ENCODE results near the gene NCOA7.
"Not testable (repeated sequence)": the region's sequence is repeated elsewhere in the genome, so short reads cannot be mapped to it uniquely, and the experiment has no call there.

The NCOA7 gene

DNA sequence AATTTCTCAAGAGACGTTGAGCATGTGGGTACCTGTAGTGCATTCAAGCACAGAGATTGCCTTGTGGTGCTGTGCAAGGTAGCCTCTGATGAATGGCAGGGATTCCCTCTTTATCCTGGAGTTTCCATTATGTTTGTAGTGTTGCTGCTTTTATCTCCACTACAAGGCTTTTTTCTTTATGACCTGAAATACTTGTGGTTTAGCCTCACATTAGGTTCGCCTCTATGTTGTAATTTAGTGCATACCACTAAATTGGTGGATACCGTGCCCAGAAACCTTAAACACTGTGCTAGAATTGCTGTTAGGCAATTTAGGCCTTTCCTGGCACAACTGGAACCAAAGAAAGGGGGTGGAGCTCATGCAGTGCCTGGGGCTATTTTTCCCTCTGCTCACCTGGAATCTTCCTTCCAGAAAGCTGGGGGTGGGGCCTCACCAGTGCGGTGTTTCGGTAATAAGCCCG lies 76.8 kb downstream of the NCOA7 start:
- DNase-seq (ENCODE audit: low read depth in 2 of 2): no peak

DNA sequence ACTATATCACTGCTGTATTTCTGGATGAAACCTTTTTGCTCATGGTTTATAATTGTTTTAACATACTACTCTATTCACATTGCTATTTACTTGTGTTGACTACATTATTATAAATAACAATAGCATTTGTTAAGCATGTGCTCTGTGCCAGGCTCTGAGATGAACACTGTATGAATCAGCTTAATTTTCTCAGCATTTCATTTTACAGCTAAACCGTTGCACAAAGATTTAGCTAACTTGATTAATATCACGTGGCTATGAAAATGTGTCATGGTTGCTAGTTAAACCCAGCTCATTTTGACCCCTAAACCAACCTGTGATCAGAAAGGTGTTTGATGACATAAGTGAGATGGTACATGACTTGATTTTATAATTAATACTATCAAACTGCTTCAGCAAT lies 77.5 kb downstream of the NCOA7 start:
- no peak for DNase-seq (ENCODE audit: low read depth in 2 of 2)

DNA sequence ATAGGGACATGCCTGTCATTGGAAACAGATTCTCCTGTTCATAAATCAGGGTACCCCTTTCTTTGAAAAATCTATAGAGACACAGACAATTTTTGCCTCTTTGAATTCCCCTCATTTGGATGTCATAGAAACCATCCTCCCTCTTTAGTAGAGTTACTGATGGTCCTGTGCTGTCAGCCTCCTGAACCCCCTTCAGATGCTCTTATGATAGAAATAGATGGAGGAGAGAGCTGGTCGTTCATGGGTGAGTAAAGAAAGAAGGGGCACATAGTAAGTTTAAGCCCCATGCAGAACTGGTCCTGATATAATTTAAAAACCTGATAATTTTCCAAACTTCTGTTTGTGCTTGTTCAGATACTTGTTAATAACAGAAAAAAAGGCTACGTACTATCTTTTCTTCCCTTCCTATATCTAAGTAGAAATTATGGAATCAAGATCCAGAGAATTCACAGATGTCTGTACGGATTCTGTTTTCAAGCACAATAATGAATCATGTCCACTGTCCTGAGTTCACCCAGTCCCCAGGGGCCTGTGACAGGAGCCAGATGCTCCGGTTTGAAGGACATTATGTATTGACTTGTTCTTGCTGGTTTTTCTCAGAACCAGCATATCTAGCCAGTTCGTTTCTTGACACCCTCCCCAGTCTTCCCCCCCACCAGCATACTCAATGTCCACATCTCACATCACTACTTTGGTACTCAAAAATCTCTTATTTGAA lies 78.1 kb downstream of the NCOA7 start:
- DNase-seq (ENCODE audit: low read depth in 2 of 2): no peak

DNA sequence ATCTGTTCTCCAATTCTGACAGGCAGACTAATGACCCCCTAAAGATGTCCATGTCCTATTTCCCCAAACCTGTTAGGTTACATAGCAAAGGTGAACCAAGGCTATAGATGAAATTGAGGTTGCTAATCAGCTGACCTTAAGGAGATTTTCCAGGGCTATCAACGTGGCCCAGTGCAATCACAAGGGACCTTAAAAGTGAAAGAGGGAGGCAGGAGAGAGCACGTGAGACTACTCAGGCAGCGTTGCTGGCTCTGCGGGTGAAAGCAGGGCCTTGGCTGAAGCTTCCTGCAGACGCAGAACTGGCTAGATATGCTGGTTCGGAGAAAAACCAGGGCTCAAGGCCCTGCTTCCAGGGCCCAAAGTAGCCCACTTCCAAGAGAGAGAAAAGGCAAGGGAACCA lies 78.7 kb downstream of the NCOA7 start:
- no peak for DNase-seq (ENCODE audit: low read depth in 2 of 2)

DNA sequence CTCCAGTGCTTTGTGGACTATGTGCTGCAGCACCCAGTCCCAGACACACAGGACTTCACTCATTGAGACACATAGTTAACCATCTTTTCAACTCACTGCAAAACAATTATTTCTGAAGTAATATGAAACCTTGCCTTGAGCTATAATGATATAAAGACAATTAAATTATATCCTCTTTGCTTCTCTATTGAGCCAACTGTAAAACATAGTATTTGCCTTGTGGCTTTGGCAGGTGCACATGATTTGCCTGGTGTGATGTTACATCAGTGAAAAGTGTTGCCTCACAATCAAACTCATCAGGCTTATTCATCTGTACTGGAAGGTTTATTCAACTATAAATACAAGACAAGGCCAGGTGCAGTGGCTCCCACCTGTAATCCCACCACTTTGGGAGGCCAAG lies 80.6 kb downstream of the NCOA7 start:
- no peak for DNase-seq (ENCODE audit: low read depth in 2 of 2)

DNA sequence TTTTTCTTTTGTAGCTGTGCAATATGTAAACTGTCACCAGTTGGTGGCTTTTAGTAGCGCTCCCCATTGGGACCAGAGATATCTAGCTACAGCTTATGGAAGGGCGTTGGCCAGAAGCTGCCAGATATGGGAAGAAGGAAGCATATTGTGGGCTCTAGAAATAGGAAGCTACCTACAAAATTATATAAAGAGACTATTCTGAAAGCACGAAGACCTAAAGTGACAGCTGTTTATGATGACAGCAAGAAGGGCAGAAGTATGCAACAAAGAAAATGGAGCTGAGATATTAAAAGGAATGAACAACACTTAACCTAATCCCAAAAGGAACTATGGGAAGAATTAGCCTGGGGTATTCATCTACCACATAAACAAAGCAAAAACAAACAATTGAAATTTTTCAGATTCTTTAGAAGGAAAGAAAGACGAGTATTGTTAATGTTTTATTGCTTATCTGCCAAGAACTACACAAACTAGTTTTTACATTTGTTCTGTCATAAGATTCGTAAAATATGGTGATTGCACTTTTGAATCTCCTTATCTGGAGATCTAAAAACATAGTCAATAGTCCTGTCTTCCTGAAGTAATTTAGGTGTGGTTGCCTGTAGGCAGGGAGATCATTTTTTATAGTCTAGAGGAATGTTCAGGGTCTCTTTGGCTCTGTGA lies 81.6 kb downstream of the NCOA7 start:
- no peak for DNase-seq (ENCODE audit: low read depth in 2 of 2)

DNA sequence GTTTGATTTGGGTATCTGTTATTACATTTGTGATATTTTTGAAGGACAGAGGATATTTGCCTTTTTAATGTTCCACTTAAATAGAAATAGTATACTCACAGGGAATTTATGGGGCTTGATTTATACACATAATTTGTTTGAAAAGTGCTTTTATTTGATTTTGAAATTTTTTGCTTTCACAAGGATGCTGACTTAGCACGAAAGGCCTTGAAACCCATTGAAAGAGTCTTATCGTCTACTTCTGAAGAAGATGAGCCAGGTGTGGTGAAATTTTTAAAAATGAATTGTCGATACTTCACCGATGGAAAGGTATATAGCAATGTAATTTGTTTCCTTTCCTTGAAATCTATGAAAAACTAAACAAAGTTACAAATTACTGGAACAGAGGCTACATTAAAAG lies 91.5 kb downstream of the NCOA7 start:
- no peak for DNase-seq (ENCODE audit: low read depth in 2 of 2)

DNA sequence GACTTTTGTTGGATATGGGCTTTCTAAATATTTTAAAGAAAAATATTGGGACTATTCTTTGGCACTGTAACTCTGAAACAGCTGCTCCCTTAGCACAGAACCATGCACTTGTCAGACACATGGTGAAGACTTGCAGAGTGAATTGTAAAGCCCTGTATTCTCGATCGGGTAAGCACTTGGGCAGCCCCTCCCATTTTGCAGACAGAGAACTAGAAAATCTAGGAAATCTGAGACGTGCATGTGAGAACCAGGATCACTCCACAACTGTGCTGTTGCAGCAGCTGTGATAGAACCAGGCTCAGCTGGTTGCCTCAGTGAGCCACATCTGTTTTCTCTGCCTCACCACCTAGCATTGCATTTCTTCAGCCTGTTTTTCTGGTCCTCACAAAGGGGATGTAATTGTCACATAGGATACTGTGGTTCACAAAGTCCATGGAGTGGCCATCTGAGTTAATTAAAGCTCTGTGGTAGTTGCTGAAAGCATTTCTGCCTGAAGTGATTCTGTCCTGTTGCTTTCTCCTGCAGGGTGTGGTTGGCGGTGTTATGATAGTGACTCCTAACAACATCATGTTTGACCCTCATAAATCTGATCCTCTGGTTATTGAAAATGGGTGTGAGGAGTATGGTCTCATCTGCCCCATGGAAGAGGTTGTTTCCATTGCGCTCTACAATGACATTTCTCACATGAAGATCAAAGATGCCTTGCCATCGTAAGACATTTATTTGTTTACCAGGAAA lies 94.0 kb downstream of the NCOA7 start:
- DNase-seq (ENCODE audit: low read depth in 2 of 2): no peak

DNA sequence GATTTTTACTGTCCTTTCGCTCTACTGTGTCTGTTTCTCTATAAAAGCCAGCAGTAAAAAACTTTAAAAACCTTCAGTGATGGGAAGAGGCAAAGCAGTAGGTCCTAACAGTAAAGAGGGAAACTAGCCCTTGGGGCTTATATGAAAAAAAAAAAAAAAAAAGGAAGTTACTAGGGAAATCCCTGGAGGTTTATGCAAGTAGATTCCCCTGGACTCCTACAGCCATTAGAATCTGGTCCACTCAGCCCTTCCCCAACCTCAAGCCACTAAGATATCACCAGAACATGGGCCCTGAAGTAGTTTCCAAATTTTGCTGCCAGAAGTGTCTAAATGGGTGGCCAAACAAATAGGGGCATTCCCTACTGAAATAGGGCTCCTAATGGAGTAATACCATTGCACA lies 95.3 kb downstream of the NCOA7 start:
- no peak for DNase-seq (ENCODE audit: low read depth in 2 of 2)

DNA sequence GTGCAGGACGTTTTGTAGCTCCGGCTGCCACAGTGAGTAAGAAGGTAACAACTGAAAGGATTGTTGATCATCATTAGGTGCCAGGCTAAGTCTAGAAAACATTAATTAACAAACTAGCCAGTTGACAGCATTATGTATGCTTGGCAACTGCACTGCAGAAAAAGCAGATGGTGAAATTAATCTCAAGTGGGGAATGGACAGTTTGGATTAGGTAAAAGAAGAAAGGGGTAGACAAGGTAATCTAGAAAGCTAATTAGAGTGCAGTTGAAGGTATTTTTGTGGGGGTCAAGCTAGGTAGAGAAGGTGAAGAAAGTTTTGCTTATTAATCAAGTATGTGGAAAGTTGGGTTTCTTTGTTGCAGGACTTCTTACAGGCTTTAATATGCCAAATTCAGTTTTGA lies 96.2 kb downstream of the NCOA7 start:
- no peak for DNase-seq (ENCODE audit: low read depth in 2 of 2)

DNA sequence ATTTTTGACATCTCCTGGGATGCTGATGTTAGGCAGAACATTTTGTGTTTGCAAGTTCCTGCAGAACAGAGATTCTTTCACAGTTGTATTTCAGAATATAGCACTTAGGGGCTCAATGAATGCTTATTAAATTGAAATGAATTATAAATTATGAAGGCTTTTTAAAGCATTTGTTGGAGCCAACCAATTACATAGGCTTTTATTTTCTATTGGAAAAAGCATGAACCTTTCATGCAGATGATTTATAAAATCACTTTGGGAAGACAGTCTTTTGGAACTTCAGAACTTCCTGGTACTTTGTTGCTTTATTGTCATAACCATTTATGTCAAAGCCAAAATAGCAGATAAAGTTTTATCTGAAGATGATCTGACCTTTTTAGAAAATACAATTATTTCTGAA lies 96.6 kb downstream of the NCOA7 start:
- DNase-seq (ENCODE audit: low read depth in 2 of 2): no peak

DNA sequence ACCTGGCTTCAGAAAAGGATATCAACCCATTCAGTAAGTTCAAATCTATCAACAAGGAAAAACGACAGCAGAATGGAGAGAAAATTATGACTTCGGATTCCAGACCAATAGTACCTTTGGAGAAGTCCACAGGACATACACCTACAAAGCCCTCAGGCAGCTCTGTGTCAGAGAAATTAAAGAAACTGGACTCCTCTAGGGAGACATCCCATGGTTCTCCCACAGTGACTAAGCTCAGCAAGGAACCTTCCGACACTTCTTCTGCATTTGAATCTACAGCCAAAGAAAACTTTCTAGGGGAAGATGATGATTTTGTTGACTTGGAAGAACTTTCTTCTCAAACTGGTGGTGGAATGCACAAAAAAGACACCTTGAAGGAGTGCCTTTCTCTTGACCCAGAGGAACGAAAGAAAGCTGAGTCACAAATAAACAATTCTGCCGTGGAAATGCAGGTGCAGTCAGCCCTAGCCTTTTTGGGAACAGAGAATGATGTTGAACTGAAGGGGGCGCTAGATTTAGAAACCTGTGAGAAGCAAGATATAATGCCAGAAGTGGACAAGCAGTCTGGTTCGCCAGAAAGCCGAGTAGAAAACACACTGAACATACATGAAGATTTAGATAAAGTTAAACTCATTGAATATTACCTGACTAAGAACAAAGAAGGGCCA lies 98.4 kb downstream of the NCOA7 start:
- no peak for DNase-seq (ENCODE audit: low read depth in 2 of 2)

DNA sequence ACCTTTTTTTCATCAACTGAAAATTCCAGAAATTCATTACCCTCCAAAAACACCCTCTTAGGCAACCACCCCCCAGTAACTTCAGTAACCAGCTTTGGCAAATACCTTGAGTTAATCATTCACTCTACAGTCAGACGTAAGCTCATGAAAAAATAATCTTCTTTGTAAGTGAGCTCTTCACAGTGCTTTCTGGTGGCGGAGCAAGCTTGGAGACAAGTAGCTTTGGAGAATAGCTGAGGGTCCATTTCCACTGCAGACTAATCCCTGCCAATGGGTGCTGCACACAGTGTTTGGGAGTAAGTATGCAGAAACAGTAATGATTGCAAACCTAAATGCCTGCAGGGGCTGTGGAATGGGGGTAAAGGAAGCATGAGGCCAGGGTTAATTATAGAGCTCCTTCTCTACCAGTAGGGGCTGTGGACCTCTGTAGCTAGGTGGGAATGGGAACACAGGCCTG lies 109.0 kb downstream of the NCOA7 start:
- DNase-seq (ENCODE audit: low read depth in 2 of 2): no peak

DNA sequence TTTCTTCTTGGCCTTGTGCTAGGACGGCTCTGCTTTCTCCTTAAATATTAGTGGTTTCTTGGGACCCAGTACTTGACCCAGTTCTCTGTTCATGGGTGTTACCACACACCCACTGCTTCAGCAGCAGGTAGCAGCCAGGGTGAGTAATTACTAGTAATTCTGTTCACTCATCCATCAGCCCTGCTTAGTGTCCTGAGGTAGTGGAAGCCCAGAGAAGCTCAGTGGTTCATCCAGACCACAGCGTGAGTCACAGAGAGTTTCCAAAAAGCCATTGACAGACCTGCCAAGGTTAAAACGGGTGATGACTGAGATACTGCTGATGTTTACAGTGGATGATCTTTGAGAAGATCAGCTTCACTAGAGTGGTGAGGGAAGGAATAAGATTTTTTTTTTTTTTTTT lies 114.1 kb downstream of the NCOA7 start:
- DNase-seq (ENCODE audit: low read depth in 2 of 2): no peak

DNA sequence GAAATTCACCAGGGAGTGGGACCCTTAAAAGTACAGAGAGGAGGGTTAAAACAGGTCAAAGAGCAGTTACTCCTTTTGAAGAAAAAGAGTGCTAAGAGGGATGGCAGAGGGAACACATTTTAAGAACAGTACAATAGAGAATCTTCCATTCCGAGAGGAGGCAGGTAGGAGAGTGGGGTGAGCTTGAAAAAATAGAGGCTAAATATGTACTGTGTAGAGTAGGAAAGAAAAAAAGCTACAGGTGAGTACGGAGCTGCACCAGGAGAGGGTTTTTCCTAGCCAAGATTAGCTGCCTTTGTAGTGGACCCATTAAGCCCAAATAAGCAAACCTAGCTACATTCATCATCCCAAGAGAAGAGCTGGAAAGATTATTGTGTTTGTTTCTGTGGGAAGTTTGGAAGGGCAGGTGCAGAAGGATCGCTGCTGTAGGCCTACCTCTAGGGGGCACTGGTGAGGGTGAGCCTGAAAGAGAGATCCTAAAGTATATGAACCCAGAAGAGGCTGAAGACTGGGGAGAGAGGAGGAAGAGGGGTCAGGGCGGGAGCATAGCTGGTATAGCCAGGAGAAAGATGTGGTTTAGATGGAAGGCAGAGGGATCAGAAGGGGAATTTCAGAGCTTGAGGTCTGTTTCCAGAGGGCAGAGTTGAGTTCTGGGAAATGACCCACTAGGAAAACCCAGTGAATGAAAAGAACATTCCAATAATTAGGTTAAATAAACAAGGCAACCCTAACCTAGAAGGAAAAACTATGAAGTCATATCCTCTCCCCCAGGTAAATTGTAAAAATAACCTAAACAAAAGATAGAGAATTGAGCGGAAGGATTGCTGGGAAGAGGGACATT lies 115.6 kb downstream of the NCOA7 start:
- DNase-seq (ENCODE audit: low read depth in 2 of 2): peak in 1 of 2 donors; percentile 27

DNA sequence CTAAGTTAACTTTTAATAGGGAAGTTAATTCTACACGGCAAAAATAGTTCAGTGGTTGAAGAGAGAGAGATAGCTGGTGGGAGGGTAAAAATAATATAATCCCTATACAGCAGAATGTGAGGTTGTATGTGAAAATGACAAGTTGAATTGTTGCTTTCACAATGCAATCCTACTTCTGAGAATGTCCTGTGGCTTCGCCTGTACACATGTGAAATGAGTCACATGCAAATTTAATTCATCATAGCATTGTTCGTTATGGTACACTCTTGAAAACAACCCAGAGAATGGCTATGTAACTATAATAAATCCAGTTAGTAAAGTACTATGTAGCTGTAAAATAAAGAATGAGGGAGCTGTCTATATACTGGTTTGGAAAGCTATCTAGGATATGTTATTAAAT lies 119.8 kb downstream of the NCOA7 start:
- DNase-seq (ENCODE audit: low read depth in 2 of 2): no peak

DNA sequence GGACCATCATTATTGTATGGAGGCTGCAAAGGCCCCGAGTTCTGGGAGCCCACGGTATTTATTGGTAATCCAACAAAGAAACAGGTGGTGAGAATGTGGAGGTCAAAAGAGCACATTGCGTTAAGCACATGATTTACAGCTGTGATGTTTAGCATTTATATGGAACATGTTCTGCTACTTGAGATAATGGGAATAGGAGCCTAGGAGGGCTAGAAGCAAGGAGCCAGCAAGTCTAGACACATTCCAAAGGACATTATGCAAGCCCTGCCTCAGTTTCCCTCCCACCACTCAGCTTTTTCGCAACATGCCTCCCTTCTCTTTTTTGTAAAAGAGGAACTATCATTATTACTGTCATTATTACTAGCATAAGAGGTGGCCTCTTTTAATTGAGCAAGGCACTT lies 120.3 kb downstream of the NCOA7 start:
- DNase-seq (ENCODE audit: low read depth in 2 of 2): not testable (repeated sequence)

DNA sequence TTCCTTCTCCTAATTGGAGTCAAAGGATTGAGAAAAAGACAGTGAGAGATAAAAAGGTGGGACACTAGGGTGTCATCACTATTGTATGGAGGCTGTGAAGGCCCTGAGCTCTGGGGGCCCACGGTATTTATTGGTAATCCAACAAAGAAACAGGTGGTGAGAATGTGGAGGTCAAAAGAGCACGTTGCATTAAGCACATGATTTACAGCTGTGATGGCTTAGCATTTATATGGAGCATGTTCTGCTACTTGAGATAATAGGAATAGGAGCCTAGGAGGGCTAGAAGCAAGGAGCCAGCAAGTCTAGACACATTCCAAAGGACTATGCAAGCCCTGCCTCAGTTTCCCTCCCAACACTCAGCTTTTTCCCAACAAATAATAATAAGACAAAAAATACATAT lies 121.7 kb downstream of the NCOA7 start:
- not testable (repeated sequence) for DNase-seq (ENCODE audit: low read depth in 2 of 2)

DNA sequence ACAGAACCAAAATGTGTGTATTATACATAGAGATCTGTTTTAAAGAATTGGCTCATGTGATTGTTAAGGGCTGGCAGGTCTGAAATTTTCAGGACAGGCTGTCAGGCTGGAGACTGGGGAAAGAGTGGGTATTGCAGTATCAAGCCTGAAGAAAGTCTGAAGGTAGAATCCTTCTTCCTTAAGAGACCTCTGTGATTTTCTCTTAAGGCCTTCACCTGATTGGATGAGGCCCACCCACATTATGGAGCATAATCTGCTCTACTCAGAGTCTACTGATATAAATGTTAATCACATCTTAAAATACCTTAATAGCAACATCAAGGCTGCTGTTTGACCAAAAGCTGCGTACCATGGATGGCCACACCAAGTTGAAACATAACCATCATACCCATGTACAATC lies 122.4 kb downstream of the NCOA7 start:
- no peak for DNase-seq (ENCODE audit: low read depth in 2 of 2)

DNA sequence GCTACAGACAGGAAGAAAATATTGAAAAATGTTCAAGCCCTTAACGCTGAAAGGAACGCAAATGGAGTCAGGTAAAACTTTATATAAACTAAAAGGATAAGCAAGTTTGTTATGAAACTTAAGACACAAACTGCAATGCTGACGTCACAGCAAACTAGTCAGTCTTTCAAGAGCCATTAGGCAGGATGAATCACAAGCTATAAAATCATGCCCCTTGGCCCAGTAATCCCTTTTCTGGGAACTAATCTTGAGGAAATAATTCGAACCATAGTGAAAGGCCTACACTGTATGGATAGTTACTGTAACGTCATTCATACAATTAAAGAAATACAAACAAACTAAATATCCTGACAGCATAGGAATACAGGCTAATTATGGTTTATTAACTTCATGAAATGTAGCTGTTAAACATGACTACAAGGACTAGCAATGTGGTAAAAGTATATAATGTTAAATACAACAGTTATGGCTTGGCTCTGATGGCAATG lies 123.1 kb downstream of the NCOA7 start:
- DNase-seq (ENCODE audit: low read depth in 2 of 2): no peak

DNA sequence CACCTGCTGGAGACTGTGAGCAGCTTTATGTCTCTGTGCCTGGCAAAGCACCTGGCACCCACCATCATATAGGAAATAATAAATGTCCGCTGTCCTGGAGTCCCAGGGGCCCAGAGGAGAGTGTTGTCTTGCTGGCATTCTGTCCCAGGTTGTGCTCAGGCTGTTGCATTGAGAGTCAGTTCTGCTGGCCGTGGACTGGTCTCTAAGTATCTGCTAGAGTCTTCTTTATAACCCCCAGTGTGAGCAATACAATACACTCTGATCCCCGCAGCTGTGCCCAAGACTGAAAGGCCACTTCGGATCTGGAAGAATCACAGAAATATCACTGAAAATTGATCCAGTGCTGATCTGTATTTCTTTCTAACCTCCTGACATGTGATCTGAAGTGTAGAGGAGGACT lies 127.5 kb downstream of the NCOA7 start:
- no peak for DNase-seq (ENCODE audit: low read depth in 2 of 2)
